ENCODE results near the gene LARP1B. TPM values are rescaled to one million over a fixed set of nuclear protein-coding genes. Genes with fewer than 3 reads are reported as not detected.

Gene LARP1B
- total RNA-seq, 1 donor from 2014 or later = 27.9 TPM

- TF ChIP-seq EZH2 (IDR thresholded peaks at IDR 0.05) (no peak), CTCF (IDR thresholded peaks at IDR 0.05) (no peak), EZH2phosphoT487 (IDR thresholded peaks at IDR 0.05) (no peak)
- H2AFZ ChIP-seq (replicated peaks) = no peak overlapping the region
- H3K9ac ChIP-seq = no peak overlapping the region
- H3K4me1 Mint-ChIP-seq = no peaks in the 10 kb centered on the region
- H3F3A ChIP-seq (ENCODE audit: low read depth) = no peaks in the 10 kb centered on the region
- H4K20me1 ChIP-seq (ENCODE audit: low read depth) = no peaks in the 10 kb centered on the region
- no peaks in the 10 kb centered on the region for H3K9me3 ChIP-seq (ENCODE audit: low read depth)
- DNase-seq (ENCODE audit: low spot score) = no peak
- no peaks in the 10 kb centered on the region for H3K79me2 ChIP-seq (ENCODE audit: low read depth)
- H3K27ac ChIP-seq = no peak overlapping the region
- H3K9me3 Mint-ChIP-seq = no peaks in the 10 kb centered on the region
- peaks cover 6% of the 10 kb centered on the region for H3K4me1 ChIP-seq
- H3K36me3 Mint-ChIP-seq = peaks cover 2% of the 10 kb centered on the region
- H3K4me3 Mint-ChIP-seq = no peak overlapping the region
- H3K27ac Mint-ChIP-seq = no peak overlapping the region
- H3K4me3 ChIP-seq = no peak overlapping the region
- no peaks in the 10 kb centered on the region for H3K27me3 ChIP-seq
- no peak overlapping the region for H3K4me2 ChIP-seq
- H3K36me3 ChIP-seq = no peaks in the 10 kb centered on the region
- peaks cover 2% of the 10 kb centered on the region for H3K27me3 Mint-ChIP-seq (ENCODE audit: insufficient read depth, low read depth)
Observed at GRCh38 chr4:128163177-128164117, 102.3 kb downstream of the LARP1B start.

- H4K20me1 ChIP-seq (ENCODE audit: low read depth) = no peaks in the 10 kb centered on the region
- Mint-ChIP-seq H3K36me3 (peaks cover 2% of the 10 kb centered on the region), H3K27me3 (ENCODE audit: insufficient read depth, low read depth) (no peaks in the 10 kb centered on the region), H3K27ac (no peak overlapping the region), H3K4me1 (no peaks in the 10 kb centered on the region), H3K9me3 (no peaks in the 10 kb centered on the region), H3K4me3 (no peak overlapping the region)
- no peak overlapping the region for H3K27ac ChIP-seq
- H3K4me3 ChIP-seq = no peak overlapping the region
- H3K4me2 ChIP-seq = no peak overlapping the region
- H3K4me1 ChIP-seq = peaks cover 5% of the 10 kb centered on the region
- no peaks in the 10 kb centered on the region for H3K79me2 ChIP-seq (ENCODE audit: low read depth)
- no peaks in the 10 kb centered on the region for H3K9me3 ChIP-seq (ENCODE audit: low read depth)
- H3K36me3 ChIP-seq = no peaks in the 10 kb centered on the region
- no peaks in the 10 kb centered on the region for H3K27me3 ChIP-seq
- no peaks in the 10 kb centered on the region for H3F3A ChIP-seq (ENCODE audit: low read depth)
- no peak overlapping the region for H3K9ac ChIP-seq
- TF ChIP-seq EZH2phosphoT487 (IDR thresholded peaks at IDR 0.05) (no peak), EZH2 (IDR thresholded peaks at IDR 0.05) (no peak), CTCF (IDR thresholded peaks at IDR 0.05) (no peak)
- DNase-seq (ENCODE audit: low spot score) = no peak
- H2AFZ ChIP-seq (replicated peaks) = no peak overlapping the region
Observed at GRCh38 chr4:128166982-128167381, 105.9 kb downstream of the LARP1B start.

- H3K4me1 Mint-ChIP-seq = no peaks in the 10 kb centered on the region
Observed at GRCh38 chr4:128168701-128169100, 107.6 kb downstream of the LARP1B start.

More at GRCh38 chr4:128168701-128169100, 107.6 kb downstream of the LARP1B start:
- no peaks in the 10 kb centered on the region for H3K4me1 ChIP-seq
- no peak overlapping the region for H3K4me2 ChIP-seq
- no peak overlapping the region for H2AFZ ChIP-seq (replicated peaks)
- no peak overlapping the region for H3K4me3 ChIP-seq
- Mint-ChIP-seq H3K27ac (no peak overlapping the region), H3K36me3 (peaks cover 2% of the 10 kb centered on the region), H3K4me3 (no peak overlapping the region), H3K9me3 (no peaks in the 10 kb centered on the region), H3K27me3 (ENCODE audit: insufficient read depth, low read depth) (no peaks in the 10 kb centered on the region)
- no peaks in the 10 kb centered on the region for H3K79me2 ChIP-seq (ENCODE audit: low read depth)
- H3F3A ChIP-seq (ENCODE audit: low read depth) = no peaks in the 10 kb centered on the region
- no peaks in the 10 kb centered on the region for H3K36me3 ChIP-seq
- H3K27me3 ChIP-seq = no peaks in the 10 kb centered on the region
- no peak overlapping the region for H3K9ac ChIP-seq
- H4K20me1 ChIP-seq (ENCODE audit: low read depth) = no peaks in the 10 kb centered on the region
- no peak for DNase-seq (ENCODE audit: low spot score)
- TF ChIP-seq CTCF (IDR thresholded peaks at IDR 0.05) = no peak
- TF ChIP-seq EZH2 (IDR thresholded peaks at IDR 0.05) = no peak
- no peak for TF ChIP-seq EZH2phosphoT487 (IDR thresholded peaks at IDR 0.05)
- H3K27ac ChIP-seq = no peak overlapping the region
- H3K9me3 ChIP-seq (ENCODE audit: low read depth) = no peaks in the 10 kb centered on the region

Data from neural progenitor cell (in vitro differentiated cells).